ENCODE measurements around the gene DLG2.
"Not testable (repeated sequence)": the region's sequence is repeated elsewhere in the genome, so short reads cannot be mapped to it uniquely, and the experiment has no call there.

Gene DLG2

DNA sequence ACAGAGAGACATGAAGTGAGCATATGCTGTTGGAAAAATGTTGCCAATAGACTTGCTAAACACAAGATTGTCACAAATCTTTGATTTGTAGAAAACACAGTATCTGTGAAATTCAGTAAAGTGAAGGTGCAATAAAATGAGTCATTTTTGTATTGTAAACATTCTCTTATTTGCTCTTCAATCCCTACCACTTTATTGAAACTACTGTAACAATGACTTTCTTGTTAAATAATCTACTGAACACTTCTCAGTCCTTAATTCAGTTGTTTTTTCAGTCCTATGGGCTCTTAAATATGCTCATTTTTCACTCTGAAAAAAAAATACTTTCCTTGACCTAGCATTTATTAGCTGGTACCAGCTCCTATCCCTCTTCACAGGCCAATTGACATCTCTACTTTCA lies 531.9 kb downstream of the DLG2 start:
- no peak for FAIRE-seq

GRCh38 chr11:85094795-85095194 lies 532.3 kb downstream of the DLG2 start:
- FAIRE-seq: no peak

GRCh38 chr11:85089654-85090053 lies 537.5 kb downstream of the DLG2 start:
- FAIRE-seq: no peak

DNA sequence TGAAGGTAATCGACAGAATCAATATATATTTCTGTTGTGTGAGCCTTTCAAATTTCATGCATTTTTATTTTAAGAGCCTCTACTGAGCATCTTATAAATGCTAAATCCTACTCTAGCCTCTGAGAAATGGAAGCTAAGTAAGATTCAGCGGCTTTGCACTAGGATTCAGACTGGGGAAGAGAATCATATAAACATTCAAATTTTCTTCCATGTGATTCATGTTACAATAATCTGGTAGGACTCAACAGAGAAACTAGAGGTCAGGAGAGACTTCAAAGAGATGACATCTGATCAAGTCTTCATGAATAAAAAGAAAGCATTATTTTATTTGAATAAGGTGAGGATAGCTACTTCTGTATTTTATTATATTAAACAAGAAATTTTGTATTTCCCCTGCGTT lies 538.9 kb downstream of the DLG2 start:
- FAIRE-seq: no peak

GRCh38 chr11:85086504-85087284 lies 540.5 kb downstream of the DLG2 start:
- no peak for FAIRE-seq

- FAIRE-seq: no peak
Measured at GRCh38 chr11:85076535-85077330, 550.4 kb downstream of the DLG2 start.

DNA sequence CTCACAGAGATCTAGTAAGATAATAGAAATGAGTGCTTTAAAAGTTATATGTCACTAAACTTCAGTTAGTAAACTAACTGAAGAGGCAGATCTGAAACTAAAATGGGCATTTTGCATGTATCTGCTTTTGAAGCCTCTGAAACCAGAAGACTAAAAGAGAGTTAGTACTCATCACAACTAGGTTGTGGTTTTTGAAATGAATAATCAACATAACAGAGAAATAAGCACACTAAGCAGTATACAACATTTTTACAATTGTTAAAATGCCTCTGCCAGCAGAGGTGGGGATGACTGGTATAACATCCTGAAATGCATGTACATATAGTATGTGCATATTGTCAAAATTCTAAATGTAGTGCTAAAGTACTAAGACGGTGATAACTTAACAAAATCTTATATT lies 564.5 kb downstream of the DLG2 start:
- no peak for FAIRE-seq

GRCh38 chr11:85052636-85053035 lies 574.5 kb downstream of the DLG2 start:
- no peak for FAIRE-seq

DNA sequence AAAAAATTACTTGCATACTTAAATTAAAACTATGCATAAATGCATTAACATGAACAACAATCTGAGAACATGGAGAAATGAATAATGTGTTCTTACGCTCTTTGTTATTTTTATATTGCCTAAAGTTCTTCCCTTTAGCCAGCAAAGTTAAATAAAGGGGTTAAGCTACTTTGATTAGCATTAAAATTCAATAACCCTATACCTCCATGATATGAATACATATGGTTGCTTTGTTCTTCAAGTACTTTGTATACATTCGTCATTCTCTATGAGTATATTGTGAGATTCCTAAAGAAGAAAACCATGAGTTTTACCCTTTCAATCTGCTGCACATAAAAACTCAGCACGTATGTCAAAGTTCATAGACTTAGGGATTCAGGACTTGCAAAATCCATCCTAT lies 578.3 kb downstream of the DLG2 start:
- FAIRE-seq: no peak

DNA sequence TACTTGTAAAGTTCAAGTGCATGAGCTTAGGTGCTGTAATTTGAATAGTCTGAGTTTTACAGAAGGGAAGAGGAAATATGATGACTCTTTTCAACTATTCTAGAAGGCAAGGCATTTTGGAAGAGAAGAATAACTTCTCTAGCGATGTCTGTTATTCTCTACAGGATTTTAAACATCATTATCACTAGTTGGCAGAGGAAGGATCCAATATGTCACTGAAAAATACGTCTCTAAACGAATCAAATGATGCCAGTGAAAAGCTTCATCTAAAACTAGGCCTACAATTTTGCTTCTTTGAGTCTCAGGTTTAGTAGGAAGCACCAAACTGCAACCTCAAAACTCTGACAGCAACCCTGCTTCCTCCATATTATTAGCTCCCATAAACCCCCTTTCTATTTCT lies 581.4 kb downstream of the DLG2 start:
- FAIRE-seq: no peak

GRCh38 chr11:85044911-85045310 lies 582.2 kb downstream of the DLG2 start:
- no peak for FAIRE-seq

GRCh38 chr11:85042361-85042760 lies 584.8 kb downstream of the DLG2 start:
- FAIRE-seq: no peak

DNA sequence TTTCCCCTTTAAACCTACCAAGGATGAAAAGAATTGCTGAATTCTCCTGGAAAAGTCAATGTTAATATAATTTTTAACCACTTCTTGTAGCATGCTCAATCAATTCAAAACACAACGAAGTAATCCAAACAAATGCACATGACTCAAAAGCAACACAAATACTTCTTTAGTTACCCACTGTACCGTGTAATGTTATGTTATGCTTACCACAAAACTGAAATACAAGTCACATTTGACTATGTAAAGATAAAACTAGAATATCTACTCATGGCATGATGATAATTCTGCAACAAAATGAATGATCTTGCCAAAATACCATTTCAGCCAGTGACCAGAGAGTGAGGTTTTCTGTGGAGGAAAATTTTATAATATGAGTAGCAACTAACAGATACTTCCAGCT lies 587.0 kb downstream of the DLG2 start:
- no peak for FAIRE-seq

- no peak for FAIRE-seq
Measured at GRCh38 chr11:85029964-85030363, 597.2 kb downstream of the DLG2 start.

DNA sequence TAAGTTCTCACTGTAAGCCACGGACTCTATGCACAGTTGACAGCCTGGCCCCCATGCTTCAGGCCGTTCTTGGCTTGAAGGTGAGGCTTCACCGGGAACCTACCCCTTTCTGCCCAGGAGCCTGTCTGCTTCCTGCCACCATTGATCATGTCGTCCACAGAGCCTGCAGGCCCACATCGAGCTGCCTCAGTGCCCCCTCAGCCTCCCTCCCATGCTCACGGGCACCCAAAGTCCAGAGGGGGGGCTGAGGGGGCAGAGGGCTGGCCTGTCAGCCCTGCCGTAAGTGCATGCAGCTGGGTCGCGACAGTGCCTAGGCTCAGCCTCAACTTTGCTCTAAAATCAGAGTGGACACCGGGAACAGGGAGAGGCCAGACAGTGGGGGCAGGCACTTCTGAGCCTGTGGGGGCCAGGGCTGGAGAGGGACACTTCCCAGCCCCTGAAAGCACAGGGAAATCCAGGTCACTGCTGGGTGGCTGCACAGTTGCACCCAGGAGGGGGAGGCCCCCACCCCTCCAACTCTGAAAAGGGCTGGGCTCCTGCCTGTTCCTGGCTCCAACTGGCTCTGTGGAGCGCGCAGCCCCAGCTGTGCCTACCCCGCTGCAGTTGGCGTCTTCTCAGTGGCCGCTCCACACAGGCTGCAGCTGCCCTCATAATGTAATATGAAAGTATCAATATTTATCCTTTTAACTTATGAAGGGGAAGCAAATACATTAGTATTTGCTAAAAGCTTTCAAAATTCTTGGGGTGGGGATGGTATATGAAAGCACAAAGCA lies 598.6 kb downstream of the DLG2 start:
- no peak for FAIRE-seq

DNA sequence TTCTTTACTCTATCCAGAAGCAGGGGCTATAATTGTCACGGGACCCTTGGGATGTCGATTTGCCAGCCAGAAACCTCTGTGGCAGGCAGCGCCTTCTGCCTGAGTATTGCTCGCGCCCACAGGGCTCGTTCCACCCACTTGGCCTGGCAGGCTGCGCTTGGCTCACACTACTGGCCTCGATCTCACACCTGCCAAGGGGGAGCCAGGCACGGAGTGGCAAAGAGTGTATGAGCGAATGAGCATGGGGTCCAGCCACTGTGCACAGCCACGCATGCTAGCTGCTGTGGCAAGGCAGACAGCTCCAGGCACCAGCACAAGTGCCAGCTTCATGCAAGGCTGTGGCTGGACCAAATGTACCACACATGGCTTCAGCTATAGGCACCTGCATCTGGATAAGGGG lies 599.8 kb downstream of the DLG2 start:
- no peak for FAIRE-seq

- no peak for FAIRE-seq
Measured at GRCh38 chr11:85021058-85021457, 606.1 kb downstream of the DLG2 start.

DNA sequence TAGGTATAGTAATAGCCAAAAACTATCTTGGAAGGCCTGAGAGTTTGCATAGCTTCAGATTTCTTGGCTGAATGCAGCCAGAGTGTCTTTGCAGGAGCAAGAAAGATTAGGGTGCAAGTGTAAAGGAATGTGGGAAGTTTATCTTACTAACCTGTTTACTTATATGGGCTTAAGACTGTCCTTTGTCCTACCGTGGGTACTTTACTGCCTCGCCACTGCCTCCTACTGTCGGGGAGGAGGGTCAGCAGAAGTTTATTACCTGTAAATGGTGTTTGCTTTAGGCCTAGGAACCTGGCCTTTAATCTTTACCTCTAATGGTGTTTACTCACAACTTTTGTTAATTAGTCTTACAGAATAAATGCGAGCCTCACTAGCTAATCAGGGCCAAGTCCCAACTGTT lies 633.8 kb downstream of the DLG2 start:
- no peak for FAIRE-seq

- no peak for FAIRE-seq
Measured at GRCh38 chr11:84990141-84990540, 637.0 kb downstream of the DLG2 start.

DNA sequence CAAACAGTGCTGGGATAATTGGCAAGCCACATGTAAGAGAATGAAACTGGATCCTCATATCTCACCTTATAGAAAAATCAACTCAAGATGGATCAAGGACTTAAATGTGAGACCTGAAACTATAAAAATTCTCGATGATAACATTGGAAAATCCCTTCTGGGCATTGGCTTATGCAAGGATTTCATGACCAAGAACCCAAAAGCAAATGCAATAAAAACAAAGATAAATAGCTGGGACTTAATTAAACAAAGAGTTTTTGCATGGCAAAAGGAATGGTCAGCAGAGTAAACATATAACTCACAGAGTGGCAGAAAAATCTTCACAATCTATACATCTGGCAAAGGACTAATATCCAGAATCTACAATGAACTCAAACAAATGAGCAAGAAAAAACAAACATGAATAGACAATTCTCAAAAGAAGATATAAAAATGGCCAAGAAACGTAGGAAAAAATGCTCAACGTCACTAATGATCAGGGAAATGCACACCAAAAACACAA lies 639.4 kb downstream of the DLG2 start:
- FAIRE-seq: not testable (repeated sequence)

DNA sequence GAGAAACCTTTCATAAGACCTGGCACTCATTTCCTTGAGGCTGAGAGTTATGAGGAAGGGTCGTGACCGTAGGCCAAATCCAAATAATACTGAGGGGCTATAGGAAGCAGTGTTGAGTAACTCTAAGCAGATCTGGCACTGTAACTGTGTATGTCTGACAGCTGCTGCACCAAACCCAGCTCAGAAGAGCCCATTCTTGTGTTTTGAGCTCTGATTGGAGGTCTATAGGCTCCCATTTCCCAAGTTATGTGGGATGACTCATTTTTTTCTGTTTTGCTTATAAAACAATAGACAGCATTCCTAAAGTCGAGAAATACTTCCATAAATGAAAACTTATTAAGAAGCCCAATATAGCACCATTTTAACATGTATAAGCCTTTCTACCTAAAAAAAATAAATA lies 645.8 kb downstream of the DLG2 start:
- FAIRE-seq: no peak

DNA sequence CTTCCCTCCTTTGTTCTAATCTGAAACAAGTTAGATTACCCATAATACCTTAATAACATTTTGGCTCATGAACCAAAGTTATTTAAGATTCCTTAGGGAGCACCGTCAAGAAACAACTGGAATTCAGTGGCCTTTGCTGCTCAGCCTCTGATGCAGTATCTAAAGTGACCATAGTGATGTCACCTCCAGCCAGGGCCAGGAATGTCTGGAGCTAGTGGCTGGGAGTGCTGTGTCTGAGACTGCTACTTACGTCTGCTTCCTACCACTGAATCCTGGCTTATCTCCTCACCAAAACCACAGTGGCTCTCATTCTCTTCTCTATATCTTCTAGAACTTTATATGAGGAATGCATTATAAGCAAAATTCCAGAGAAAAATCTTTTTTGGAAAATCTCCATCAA lies 658.0 kb downstream of the DLG2 start:
- FAIRE-seq: no peak

GRCh38 chr11:84965484-84965883 lies 661.7 kb downstream of the DLG2 start:
- FAIRE-seq: no peak
